GM18519 (cell line): Measurements from ENCODE around the gene OGG1.
"Not testable (repeated sequence)": the region's sequence is repeated elsewhere in the genome, so short reads cannot be mapped to it uniquely, and the experiment has no call there.

Experiments used
- ATAC-seq: cut with Tn5 transposase; IDR thresholded peaks from one replicate; pipeline ENCODE4 v1.9.1; 2021; ENCODE audit warnings: mild to moderate bottlenecking, moderate library complexity; ENCODE audit not compliant: unreplicated experiment, low FRiP score

The OGG1 gene

GRCh38 chr3:9760779-9761505 lies 11.2 kb downstream of the OGG1 start:
- no peak for ATAC-seq

- ATAC-seq = no peak
Observed at GRCh38 chr3:9761919-9762318, 12.2 kb downstream of the OGG1 start.

GRCh38 chr3:9762871-9763270 lies 13.1 kb downstream of the OGG1 start:
- ATAC-seq = no peak

- no peak for ATAC-seq
Observed at GRCh38 chr3:9765865-9766264, 16.1 kb downstream of the OGG1 start.

- ATAC-seq = no peak
Observed at GRCh38 chr3:9767418-9767817, 17.7 kb downstream of the OGG1 start.

- ATAC-seq = no peak
Observed at GRCh38 chr3:9768141-9768775, 18.5 kb downstream of the OGG1 start.

GRCh38 chr3:9769012-9769411 lies 19.3 kb downstream of the OGG1 start:
- no peak for ATAC-seq

DNA sequence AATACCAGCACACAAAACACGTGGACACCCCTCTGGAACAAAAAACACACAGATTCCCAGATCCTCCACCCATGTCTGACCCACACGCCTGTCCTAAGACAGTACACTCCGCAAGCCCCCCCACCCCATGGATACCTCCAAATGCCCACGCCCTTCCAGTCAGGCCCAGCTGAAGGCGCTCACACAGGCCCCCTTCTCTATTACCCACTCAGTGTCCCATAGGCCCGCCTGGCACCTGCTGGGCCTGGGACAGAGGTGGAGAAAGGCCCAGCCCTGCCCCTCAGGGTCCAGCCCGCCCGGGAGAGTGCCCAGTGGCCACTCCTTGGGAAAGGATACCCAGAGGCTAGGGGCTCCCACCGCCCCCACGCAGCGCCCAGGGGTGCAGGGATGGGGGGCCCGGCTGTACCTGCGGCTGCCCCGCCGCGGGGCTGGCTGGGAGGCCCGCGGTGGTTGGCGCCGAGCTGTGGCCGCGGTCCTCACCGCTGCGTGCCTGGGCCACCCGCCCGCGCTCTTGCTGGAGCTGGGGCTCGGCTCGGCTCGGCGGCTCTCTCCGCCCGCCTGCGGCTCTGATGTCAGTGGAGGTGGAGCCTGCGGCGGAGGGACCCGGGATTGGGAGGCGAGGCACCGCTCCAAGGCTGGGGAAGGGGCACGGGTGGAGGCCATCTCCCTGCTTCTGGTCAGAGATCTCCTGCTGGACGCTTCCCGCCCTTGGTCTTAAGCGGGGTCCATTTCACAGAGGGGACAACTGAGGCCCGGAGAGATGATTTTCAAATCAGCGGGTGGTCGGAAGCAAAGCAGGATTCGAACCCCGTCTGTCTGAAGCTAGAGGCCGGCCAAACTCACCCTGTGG lies 19.9 kb downstream of the OGG1 start, which contains the start of gene CAMK1:
Gene CAMK1 (minus strand): TSS at position 522 of the 850 bp plus-strand sequence. CDS start 2,198 bp downstream, outside the sequence.
- ATAC-seq = no peak

GRCh38 chr3:9770276-9770812 lies 20.6 kb downstream of the OGG1 start:
- ATAC-seq = no peak

- ATAC-seq = not testable (repeated sequence)
Observed at GRCh38 chr3:9771007-9771406, 21.3 kb downstream of the OGG1 start.

- ATAC-seq = no peak
Observed at GRCh38 chr3:9776896-9777693, 27.3 kb downstream of the OGG1 start.

DNA sequence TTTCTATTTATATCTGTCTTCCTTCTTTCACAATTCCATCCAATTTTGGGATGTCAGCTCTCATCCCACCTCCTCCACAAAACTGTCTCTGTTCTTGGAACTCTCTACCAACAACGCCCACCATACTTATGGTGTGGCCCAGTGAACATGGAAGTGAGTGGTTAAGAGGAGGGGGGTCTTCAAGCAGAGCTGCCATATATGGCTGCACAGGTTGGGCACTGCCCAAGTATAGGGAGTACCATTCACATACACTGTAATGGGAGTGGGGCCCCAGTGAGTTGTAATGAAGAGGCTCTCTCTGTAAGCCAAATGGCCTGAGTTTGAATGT lies 27.9 kb downstream of the OGG1 start:
- no peak for ATAC-seq

GRCh38 chr3:9778143-9779074 lies 28.7 kb downstream of the OGG1 start:
- ATAC-seq = no peak

GRCh38 chr3:9779075-9779593 lies 29.4 kb downstream of the OGG1 start:
- no peak for ATAC-seq

DNA sequence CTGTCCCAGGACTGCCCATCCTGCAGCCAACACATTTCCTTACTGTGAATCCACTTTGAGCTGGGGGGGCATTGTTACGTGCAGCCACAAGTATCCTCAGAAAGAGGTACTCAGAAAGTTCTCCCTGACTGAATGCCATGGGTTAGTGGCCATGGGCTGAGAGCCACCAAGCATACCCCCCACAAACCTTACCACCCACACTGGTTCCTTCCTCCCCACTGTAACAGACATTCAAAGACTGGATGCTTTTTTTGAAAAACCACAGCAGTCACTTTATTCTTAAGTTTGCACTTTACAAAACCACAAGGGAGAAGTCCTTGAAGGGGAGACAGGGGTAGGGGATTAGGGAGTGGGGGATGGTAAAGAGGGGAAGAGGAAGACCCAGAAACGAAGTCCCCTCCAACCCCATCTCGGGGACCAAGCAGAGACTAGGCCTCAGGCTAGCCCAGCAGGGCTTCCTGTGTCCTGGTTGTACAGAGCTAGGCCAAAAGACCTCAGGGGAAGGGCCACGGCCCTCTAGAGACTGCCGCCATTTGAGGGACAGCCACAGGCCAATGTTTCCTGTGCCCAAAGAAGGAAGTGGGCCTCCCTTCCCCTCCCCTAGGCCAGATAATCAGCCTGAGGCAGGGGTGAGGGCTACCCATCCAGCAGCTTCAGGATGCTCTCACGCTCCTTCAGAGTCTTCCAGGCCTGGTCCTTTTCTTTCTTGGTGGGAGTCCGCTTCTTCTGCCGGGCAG lies 30.1 kb downstream of the OGG1 start:
- ATAC-seq = peak; percentile 48

GRCh38 chr3:9780458-9780812 lies 30.7 kb downstream of the OGG1 start:
- ATAC-seq = no peak

GRCh38 chr3:9780910-9781309 lies 31.2 kb downstream of the OGG1 start:
- ATAC-seq = no peak

- ATAC-seq = no peak
Observed at GRCh38 chr3:9781551-9781950, 31.8 kb downstream of the OGG1 start.
